ENCODE measurements around the gene VSTM2A.

Gene VSTM2A

DNA sequence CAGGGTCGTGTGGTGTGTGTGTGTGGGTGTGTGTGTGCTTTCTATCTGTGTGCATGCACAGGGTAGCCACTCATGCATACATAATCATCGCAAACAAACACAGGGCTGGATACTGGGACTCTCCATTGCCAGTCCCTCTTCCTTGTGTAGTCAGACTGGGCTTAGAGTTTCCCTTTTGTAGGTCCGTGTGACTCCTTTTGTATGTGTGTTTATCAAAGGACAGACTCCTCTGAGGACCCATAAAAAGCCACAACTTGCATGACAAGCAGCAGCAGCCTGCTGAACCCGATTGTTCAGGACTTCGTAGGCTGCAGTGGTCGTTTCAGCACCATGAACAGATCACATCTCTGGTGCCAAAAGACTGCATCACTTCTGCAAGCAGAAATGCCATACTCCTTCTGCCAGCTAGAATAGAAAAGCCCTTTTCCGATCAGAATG, 895 bp downstream of the VSTM2A start:
- Histone ChIP-seq H3K27me3 (ENCODE audit: control insufficient read depth, low read length) (no peaks in the 10 kb centered on the region), H3K79me2 (ENCODE audit: control insufficient read depth, low read length) (no peaks in the 10 kb centered on the region), H4K20me1 (ENCODE audit: control insufficient read depth, insufficient read depth, low read depth, low read length) (no peaks in the 10 kb centered on the region), H3K9me3 (ENCODE audit: control insufficient read depth, insufficient read depth, low read length) (peaks cover 3% of the 10 kb centered on the region; the same call in 1 of the 2 replicates), H3K4me2 (ENCODE audit: low read length) (no peak overlapping the region), H3K9me2 (replicated peaks; ENCODE audit: control insufficient read depth, low read length) (no peaks in the 10 kb centered on the region), H3K27ac (ENCODE audit: low read depth, low read length) (no peak overlapping the region), H3K36me3 (ENCODE audit: control insufficient read depth, low read length) (no peaks in the 10 kb centered on the region), H3F3A (ENCODE audit: control insufficient read depth, insufficient read depth) (no peaks in the 10 kb centered on the region), H3K4me3 (ENCODE audit: low read length) (no peak overlapping the region), H3K4me1 (ENCODE audit: control insufficient read depth, low read length) (no peaks in the 10 kb centered on the region)
- TF ChIP-seq, protein P1, sequence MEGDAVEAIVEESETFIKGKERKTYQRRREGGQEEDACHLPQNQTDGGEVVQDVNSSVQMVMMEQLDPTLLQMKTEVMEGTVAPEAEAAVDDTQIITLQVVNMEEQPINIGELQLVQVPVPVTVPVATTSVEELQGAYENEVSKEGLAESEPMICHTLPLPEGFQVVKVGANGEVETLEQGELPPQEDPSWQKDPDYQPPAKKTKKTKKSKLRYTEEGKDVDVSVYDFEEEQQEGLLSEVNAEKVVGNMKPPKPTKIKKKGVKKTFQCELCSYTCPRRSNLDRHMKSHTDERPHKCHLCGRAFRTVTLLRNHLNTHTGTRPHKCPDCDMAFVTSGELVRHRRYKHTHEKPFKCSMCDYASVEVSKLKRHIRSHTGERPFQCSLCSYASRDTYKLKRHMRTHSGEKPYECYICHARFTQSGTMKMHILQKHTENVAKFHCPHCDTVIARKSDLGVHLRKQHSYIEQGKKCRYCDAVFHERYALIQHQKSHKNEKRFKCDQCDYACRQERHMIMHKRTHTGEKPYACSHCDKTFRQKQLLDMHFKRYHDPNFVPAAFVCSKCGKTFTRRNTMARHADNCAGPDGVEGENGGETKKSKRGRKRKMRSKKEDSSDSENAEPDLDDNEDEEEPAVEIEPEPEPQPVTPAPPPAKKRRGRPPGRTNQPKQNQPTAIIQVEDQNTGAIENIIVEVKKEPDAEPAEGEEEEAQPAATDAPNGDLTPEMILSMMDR (IDR thresholded peaks at IDR 0.05; ENCODE audit: low read depth, low read length, poor library complexity, severe bottlenecking): no peak
- no peak for TF ChIP-seq EZH2phosphoT487 (IDR thresholded peaks at IDR 0.05; ENCODE audit: borderline replicate concordance, low read length)

DNA sequence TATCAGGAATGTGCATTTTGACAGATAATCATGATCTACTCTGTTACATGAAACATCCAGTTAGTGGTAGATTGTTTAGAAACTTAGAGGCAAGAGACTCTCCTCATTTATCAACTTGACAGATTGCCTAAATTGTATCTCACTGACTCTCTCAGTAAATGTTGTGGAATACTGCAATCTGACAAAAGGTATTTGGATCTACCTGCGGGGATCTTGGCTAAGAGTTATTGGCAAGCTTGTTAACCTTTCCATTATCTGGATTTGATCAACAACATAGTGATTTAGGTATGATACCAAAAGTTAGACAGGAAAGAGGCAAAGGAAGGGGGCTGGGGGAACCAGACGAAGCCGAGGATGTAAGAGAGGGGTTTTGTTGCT, 2.0 kb downstream of the VSTM2A start:
- no peaks in the 10 kb centered on the region for H3K79me2 ChIP-seq (ENCODE audit: control insufficient read depth, low read length)
- no peaks in the 10 kb centered on the region for H4K20me1 ChIP-seq (ENCODE audit: control insufficient read depth, insufficient read depth, low read depth, low read length)
- H3K36me3 ChIP-seq (ENCODE audit: control insufficient read depth, low read length): no peaks in the 10 kb centered on the region
- H3K27ac ChIP-seq (ENCODE audit: low read depth, low read length): no peak overlapping the region
- peaks cover 3% of the 10 kb centered on the region; the same call in 1 of the 2 replicates for H3K9me3 ChIP-seq (ENCODE audit: control insufficient read depth, insufficient read depth, low read length)
- H3K27me3 ChIP-seq (ENCODE audit: control insufficient read depth, low read length): no peaks in the 10 kb centered on the region
- no peak overlapping the region for H3K4me3 ChIP-seq (ENCODE audit: low read length)
- H3K4me2 ChIP-seq (ENCODE audit: low read length): no peak overlapping the region
- no peaks in the 10 kb centered on the region for H3K9me2 ChIP-seq (replicated peaks; ENCODE audit: control insufficient read depth, low read length)
- TF ChIP-seq EZH2phosphoT487 (IDR thresholded peaks at IDR 0.05; ENCODE audit: borderline replicate concordance, low read length): no peak
- TF ChIP-seq, protein P1 (IDR thresholded peaks at IDR 0.05; ENCODE audit: low read depth, low read length, poor library complexity, severe bottlenecking): no peak
- no peaks in the 10 kb centered on the region for H3F3A ChIP-seq (ENCODE audit: control insufficient read depth, insufficient read depth)
- no peaks in the 10 kb centered on the region for H3K4me1 ChIP-seq (ENCODE audit: control insufficient read depth, low read length)

DNA sequence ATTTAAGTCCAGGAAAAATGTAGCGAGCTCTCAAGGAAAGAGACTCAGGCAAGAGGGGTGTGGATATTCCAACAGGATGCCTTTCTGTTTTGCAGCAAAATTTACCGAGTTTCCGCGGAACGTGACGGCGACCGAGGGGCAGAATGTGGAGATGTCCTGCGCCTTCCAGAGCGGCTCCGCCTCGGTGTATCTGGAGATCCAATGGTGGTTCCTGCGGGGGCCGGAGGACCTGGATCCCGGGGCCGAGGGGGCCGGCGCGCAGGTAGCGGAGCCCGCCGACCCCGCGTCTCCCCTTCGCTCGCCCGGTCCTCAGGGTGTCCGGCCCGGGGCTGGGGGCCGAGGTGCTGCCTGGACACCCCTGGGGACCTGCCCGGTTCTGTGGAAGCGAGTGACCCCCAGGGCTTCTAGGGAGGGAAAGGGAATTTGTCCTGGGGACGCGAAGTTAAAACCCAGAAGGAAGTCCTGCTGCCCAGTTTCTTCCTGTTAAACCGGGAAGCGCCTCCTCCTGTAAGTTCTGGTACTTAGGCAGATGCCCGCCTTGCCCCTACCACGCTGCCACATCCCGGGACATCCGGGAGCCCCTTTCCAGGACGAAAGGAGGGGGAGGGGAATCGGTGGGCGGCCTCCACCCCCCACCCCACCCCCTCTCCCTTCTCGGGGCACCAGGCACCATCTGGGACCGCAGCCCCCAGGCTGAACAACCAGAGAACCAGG, 2.5 kb downstream of the VSTM2A start:
- Histone ChIP-seq H4K20me1 (ENCODE audit: control insufficient read depth, insufficient read depth, low read depth, low read length) (no peaks in the 10 kb centered on the region), H3K79me2 (ENCODE audit: control insufficient read depth, low read length) (no peaks in the 10 kb centered on the region), H3K9me3 (ENCODE audit: control insufficient read depth, insufficient read depth, low read length) (peaks cover 3% of the 10 kb centered on the region; the same call in 1 of the 2 replicates), H3K9me2 (replicated peaks; ENCODE audit: control insufficient read depth, low read length) (no peaks in the 10 kb centered on the region), H3K4me2 (ENCODE audit: low read length) (no peak overlapping the region), H3K4me1 (ENCODE audit: control insufficient read depth, low read length) (no peaks in the 10 kb centered on the region), H3F3A (ENCODE audit: control insufficient read depth, insufficient read depth) (no peaks in the 10 kb centered on the region), H3K27ac (ENCODE audit: low read depth, low read length) (no peak overlapping the region), H3K36me3 (ENCODE audit: control insufficient read depth, low read length) (no peaks in the 10 kb centered on the region), H3K27me3 (ENCODE audit: control insufficient read depth, low read length) (no peaks in the 10 kb centered on the region), H3K4me3 (ENCODE audit: low read length) (no peak overlapping the region)
- TF ChIP-seq, protein P1 (IDR thresholded peaks at IDR 0.05; ENCODE audit: low read depth, low read length, poor library complexity, severe bottlenecking): no peak
- TF ChIP-seq EZH2phosphoT487 (IDR thresholded peaks at IDR 0.05; ENCODE audit: borderline replicate concordance, low read length): no peak
